ENCODE data around the gene ZXDC.

The ZXDC gene

DNA sequence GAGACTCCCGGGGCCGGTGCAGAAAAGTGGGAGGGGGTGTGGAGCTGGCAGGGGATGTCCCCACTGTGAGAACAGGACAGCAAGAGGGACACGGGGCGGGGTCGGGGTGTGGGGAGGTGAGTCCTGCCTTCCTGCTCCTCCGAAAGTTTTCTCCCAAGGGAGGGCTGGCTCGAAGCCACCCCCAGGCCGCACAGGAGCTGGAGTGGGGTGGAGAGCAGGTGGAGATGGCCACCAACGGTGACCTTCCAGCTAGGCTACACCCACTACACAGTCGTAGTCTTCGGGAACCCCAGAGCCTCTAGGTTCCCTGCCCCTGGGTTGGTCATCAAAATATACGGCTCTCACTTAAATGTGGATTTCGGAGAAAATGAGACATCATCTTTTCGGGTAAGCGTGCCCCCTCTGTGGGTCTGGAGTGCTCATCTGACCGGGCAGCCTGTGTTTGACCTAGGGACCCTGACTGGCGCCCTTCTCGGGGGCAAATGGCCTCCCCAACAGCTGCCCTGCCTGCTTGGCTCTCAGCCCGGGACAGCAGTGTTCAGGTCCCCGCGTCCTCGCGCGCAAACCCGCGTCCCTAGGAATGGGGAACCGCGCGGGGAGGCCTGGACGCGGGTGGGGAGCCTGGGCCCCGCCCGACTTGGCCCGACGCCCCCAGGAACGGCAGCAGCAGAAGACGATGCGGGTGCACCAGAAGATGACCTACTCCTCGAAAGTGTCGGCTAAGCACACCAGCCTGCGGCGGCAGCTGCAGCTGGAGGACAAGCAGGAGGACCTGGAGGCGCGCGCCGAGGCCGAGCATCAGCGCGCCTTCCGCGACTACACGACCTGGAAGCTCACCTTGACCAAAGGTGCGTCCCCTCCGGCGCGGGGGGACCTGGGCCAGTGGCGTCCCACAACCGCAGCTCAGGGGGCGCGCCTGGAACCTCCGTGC lies 59.8 kb downstream of the ZXDC start:
- DNase-seq (ENCODE audit: low read depth in 2 of 2), result no peak

DNA sequence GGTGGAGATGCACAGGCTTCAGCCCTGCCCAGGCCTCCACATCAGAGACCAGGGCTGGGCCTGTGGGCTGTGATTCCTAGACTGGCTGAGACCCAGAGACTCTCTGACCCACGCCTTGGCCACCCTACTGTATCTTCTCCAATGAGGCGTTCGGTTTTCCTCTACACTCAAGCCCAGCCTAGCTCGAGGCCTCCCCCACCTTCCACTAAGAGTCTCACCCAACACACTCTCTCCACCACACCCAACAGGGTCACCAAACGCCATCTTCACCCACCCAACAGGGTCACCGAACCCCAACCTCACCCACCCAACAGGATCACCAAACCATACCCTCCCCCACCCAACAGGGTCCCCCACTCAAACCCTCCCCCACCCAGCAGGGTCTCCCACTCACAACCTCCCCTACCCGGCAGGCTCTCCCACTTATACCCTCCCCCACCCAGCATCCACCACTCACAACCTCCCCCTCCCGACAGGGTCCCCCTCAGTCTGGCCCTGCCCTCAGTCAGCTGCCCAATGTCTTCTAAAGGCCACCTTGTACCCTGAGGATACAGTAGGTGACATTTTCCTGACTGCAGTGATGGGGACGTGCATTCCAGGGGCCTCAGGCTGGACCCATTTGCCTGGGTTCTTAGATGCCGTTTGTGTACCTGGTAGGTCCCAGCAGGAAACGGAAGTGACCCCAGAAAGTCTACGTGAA lies 60.6 kb downstream of the ZXDC start:
- no peak for DNase-seq (ENCODE audit: low read depth in 2 of 2)

DNA sequence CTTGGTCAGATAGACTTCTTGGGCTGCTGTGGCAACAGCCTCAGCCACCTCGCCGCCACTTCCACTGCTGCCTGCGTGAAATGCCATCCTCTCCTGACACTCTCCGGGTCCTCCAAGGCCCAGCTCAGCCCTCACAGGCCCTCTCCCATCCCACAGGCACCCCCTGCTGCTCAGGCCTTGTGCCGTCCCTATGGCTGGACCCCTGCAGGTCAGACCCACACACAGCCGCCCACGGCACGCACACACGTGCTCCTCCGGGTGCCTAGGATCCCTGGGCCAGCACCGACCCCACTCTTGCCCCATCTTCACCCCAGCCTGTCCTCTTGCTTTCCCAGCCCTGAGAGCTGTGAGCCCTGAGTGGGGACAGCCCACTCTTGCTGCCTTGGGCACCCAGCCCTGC lies 61.3 kb downstream of the ZXDC start:
- no peak for DNase-seq (ENCODE audit: low read depth in 2 of 2)

DNA sequence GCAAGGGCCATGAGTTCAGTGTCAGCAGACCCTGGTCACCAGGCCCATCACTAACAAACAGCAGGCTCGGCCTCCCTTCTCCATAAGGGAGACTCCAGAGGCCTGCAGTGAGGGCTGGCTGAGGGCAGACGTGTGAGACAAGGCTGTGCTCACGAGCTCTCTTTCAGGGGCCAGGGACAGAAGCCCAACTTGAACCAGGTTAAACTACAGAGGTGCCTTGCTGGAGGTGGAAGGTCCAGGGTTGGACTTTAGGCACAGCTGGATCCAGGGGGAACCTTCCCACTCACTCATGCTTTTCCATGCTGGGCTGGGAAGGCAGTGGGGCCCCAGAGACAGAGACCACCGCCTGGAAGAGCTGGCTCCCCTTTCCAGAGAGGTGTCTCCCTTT lies 62.0 kb downstream of the ZXDC start:
- no peak for DNase-seq (ENCODE audit: low read depth in 2 of 2)

DNA sequence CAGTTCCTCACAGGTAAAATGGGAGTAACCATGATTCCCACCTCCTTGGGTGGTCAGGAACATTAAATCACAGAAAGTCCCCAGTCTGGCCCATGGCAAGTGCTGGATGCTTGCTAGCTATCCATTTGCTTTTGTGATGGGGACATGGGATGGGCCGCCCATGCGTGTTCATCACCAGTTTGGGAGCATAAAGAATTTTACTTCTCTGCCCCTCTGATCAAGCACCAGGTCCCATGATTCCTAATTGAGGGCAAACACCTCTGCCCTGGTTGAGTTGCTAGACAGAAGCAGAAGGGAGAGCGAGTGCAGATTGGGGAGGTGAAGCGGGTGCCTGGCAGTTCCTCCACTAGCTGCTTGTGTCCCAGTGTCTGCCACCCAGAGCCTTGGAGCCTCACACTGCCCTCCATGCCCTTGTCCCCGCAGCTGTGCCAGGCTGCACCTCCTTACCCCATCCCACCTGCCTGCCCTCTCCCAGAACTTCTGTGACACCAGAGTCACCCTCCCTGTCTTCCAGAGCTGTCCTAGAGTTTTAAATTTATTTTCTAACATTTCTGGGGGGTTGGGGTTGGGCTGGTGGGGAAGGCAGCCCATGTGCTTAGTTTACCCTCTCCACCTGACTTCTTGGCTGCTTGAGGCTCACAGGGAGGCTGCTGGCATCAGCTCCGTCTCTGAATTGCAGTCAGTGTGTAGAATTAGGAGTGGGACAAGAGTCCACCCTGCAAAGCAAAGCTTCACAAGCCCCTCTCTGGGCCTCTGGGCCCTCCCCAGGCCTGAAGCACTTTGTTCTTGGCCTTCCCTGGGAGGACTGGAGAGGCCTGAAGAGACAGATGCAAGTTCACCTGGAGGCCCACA lies 62.6 kb downstream of the ZXDC start:
- DNase-seq (ENCODE audit: low read depth in 2 of 2), result no peak

DNA sequence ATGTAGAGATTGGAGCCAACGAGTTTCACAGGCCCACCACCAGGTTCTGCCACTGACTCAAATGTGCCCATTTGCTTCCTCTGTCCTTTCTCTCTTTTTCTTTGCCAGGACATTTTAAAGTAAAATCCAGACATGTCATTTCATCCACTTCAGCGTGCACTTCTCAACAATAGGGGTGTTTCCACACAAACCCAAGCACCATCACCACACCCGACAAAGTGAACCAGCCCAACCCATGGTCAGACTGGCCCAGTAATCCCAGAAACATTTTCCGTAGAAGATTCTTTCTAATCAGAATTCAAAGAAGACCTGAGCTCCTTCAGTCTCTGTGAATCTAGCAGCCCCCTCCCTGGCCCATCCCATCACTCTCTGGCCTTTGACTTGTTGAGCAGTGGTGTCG lies 67.6 kb downstream of the ZXDC start:
- DNase-seq (ENCODE audit: low read depth in 2 of 2), result no peak

DNA sequence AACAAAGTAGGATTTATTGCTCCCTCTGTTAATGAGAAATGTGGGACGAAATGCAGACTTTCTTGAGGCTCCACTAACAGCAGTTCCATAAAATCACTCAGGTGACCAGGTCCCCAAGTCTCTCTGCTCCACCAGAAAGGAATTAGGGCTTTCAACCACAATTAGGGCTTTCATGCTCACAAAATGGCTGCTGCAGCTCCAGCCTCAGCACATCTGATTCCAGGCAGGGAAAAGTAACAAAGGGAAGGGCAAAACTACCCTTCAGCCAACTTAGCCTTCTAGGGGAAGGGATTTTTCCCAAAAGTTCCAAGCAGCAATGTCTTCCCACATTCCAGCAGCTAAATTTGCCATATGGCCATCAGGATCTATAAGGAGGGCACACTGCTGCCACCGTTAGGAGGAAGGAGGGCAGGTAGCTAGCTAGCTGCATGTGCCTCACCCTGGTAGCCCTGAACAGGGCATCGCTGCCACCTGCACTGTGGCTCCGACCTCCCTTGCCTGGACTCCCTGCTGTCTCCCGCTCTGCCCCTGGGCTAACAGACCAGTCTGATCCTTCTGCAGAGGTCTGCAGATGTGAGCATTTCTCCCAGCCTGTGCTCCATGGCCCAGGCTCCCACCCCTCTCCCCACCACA lies 68.2 kb downstream of the ZXDC start:
- DNase-seq (ENCODE audit: low read depth in 2 of 2), result no peak

DNA sequence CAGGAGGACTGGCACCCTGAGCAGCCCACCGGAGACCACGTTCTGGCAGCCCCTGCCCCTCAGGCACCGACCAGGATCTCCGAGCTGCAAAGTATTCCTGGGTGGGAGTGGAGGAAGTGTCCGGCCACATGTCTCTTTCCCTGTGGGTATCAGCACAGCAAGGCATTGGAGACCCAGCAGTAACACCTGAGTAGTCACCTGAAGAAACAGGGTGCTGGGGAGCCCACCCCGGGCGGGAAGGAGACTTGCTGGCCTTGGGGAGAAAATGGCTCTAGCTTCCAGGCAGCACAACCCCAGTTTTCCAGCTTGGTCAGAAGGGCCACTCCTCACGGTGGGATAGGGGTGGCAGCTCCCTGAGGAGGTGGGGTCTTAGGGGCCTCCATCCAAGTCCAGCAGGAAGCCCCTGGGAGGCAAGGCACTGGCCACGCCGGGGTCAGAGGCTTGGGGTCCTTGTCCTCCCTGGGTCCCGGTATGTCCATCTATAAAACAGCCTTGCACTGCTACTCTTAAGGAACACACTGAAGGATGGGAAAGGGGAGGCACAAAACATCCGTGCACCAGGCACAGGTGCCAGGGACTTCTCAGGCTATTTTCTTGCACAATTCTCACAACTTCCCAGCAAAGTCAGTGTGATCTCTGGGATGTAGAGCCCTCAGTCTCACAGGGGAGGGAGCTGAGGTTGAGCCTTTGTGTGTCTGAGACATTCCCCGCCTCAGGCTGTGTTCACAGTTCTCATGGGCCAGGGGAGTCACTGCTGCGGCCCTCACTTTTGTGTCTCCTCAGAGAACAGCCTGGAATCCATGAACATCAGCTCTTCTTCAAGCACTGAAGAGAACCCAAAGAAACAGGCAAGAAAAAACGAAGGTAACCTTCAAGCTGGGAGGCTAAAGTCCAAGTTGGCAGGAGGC lies 69.0 kb downstream of the ZXDC start:
- DNase-seq (ENCODE audit: low read depth in 2 of 2), result no peak

DNA sequence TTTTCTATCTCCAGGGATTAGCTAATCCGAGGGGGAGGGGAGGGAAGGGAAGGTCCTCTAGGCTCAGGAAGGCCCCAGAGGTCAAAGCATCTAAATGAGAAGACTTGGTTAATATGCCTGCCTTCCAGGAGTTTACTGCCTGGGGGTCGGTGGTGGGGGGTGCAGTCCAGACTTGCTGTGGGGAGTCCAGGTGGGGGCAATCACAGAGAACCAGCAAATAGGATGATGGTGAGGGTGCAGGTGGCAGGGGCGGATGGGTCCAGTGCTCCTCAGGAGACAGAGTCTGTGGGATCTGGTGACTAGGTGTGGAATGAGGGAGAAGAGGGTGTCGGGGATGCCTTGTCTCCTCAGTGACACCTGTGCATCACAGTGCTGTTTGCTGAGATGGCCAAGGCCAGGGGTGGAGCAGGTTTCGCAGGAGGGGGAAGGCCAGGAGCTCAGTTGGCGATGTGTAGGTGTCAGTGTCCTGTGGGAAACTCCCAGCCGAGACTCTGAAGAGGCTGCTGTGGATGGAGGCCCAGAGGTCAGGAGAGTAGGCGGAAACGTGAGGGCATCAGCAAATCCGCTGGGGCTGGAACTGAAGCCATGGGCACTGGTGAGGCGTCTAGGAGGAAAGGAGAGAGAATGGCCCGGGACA lies 72.9 kb downstream of the ZXDC start:
- DNase-seq (ENCODE audit: low read depth in 2 of 2), result no peak

DNA sequence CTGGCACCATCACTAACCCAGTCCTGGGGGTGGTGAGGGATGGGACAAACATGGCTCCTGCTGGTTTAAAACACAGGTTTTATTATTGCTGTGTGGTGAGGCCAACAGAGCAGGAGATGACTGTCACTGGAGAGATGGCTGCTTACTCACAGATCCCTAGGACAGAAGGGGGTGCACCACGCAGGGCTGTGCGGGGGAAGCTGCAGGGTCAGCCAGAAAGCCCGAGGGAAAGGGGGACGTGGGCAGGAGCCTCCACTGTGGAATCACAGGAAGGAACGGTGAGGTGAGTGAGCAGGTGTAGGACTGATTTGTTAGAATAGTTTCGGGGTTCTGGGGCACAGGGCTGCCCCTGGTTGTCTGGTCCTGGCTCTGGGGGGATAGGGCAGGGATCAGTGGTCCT lies 73.5 kb downstream of the ZXDC start:
- no peak for DNase-seq (ENCODE audit: low read depth in 2 of 2)

DNA sequence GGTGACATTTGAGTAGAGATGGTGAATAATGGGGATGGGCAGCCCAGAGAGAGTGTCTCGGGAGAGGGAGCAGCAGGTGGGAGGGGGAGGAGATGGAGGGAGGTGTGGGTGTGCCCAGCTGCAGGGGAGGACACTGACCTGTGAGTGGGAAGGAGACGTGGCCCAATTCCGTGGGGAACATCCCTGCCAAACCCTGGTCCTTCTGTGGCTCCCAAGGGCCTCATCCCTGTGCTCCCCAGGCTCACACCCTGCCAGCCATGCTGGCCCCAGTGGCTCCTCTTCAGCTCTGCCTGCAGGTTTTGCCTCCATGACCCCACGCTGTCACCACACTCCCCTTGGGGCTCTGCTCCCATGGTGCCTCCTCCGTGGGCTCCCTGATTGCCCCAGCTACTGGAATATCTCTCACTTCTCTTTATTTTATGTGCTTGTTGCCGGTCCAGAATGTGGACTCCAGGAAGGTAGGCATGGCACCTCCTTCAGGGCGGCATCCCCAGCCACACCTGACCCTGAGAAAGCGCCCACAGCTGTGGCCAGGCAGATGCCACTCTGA lies 74.0 kb downstream of the ZXDC start:
- DNase-seq (ENCODE audit: low read depth in 2 of 2), result no peak

DNA sequence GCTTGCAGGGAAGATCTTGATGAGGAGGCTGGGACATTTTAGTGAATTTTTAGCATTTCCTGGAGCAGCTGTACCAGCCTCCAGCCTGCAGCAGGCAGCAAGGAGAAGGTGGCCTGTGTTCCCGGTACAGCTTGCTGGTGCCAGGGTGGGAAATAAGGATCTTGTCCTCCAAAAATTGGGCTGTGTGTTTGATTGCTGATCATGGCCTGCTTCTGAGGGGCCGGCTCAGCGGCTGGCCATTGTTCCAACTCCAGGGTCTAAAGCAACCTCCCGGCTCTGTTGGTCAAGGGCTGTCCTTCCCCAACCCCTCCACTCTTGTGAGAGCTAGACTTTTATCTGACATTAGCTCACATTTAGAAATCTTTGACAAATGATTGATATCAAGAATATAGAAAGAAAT lies 75.9 kb downstream of the ZXDC start:
- DNase-seq (ENCODE audit: low read depth in 2 of 2), result no peak

DNA sequence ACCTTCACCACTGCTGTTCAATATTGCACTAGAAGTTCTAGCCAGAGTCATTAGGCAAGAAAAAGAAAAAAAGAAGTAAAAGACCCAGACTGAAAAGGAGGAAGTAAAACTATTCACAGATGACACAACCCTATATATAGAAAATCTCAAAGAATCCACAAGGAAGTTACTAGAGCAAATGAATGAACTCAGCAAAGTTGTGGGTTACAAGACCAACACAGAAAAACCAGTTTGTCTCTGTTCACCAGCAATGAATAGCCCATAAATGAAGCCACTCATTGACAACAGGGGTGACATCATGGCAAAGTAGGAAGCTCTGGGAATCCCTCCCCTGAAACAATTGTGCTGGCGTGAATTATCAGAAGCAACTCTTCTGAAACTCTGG lies 76.3 kb downstream of the ZXDC start:
- no peak for DNase-seq (ENCODE audit: low read depth in 2 of 2)

DNA sequence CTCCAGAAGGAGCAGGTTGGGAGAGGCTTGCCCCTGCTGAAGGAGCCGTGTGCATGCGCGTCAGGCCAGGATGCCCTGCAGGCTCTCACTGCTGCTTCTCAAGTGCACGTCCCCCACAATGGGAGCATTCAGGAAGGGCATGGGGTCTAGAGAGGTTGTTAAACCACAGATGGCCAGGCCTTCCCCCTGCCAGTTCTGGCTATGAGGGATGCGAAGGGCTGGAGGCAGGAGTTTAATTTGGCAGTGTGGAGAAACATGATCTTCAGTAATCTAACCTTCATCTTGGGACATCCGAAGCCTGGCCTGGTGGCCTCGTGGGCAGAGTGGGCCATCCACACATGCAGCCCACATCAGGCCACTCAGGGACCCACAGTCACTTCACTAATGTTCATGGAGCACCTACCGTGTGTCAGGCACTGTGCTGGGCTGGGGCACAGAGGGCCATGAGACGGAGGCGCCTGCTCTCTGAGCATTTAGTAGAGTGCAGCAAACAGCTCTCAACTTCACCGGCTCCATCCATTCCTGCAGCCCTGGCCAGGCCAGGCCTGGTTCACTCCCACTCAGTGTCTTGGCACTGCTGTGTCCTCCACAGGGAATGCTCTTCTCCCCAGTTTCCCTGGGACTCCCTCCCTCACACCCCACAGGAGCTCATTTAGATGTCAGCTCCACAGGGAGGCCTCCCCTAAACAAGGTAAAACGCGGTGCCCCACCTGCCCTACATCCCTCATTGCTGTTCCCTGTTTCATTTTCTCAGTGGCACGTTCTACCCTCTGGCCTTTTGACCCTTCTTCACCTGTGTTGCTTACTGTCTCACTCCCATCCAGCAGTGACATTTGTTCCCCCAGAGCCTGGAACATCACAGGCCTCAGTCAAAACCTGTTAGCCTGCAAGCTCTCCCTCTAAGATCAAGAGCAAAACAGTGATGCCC lies 77.0 kb downstream of the ZXDC start:
- no peak for DNase-seq (ENCODE audit: low read depth in 2 of 2)

DNA sequence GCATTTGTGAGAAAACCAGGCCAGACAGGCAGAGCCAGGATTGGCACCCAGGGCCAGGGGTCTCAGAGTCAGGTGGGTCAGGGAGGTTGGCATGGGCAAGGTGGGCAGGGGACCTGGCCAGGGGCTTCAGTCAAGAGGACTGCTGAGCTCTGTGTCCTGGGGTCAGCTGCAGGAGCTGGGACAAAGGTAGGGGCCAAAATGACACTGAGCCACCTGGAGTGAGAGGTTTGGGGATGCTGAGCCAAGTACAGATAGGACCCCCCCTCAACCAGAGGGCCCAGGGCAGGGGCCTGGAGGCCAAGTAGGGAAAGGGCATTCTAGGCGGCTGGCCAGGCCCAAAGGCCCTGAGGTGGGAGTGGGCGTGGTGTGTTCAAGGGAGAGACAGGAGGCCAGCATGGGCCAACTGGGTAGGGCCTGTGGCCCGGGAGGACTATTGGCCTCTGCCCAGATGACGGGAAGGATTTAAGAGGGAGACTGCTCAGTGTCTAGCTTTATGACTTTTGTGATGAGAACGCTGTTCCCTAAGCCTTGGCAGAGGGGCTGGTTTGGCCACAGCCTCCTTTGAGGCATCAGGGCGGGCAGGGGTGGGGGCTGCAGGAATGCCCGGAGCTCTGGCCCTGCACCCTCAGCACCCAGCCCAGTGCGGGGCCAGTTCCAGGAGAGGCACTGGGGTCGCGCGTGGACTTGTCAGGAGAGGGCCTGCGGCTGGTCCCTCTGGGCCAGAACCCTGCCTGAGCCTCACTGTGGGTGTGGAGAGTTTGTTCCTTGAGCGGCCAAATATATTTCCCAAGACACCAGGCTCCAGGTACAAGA lies 77.9 kb downstream of the ZXDC start:
- DNase-seq (ENCODE audit: low read depth in 2 of 2), result no peak

DNA sequence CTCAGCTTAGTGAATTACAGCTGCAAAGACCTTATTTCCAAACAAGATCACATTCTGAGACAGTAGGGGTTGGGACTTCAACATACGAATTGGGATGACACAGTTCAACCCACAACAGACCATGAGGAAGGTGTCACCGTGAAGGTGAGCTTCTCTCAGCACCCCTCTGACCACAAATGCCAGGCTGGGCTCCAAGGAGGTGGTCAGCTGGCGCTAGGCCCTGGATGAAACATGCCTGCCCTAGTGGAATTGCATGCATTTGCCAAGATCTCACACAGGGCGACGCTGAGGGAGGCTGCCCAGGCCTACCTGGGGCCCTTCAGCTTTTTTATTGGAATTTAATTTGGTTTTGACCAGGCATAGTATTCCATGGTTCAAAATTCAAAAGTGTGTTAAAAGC lies 79.2 kb downstream of the ZXDC start:
- DNase-seq (ENCODE audit: low read depth in 2 of 2), result no peak

DNA sequence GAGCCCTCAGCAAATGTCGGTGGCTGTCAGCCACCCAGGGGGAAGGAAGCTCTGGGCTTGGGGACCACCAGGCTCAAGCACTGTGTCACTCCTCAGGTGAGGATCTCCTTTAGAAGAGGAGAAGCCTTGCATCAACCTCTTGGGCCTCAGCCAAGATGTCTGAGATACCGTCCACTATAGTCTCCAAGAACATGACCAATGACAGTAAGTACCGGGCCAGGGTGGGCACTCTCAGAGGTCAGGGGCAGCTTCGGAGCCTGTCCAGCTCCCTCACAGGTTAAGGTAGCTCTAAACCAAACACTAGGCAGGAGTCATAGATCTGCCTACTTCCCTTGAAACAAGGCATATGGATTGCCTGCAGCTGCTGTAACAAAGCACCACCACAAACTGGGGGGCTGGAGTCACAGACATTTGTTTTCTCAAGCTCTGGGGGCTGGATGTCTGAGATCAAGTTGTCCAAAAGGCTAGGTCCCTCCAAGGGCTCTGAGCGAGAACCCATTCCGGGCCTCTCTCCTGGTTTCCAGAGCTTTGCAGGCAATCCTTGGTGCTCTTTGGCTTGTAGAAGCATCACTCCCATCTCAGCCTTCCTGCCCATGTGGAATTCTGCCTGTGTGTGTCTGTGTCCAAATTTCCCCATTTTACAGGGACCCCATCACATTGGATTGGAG lies 79.7 kb downstream of the ZXDC start:
- DNase-seq (ENCODE audit: low read depth in 2 of 2), result no peak

DNA sequence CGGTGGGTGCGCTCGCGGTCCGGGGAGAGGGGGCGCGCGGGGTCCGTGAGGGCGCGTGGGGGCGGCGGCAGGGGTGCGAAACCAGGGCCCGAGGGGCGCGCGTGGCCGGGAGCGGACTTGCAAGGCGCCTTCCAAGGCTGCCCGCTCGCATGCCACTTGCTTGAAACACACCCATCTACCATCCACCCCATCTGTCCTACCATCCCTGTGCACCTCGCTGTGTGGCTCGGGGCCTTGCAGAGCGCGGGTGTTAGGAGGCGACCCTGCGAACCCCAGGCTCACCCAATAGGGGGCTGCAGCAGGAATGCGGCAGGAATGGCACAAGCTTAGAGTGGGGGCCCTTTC lies 80.7 kb downstream of the ZXDC start:
- DNase-seq (ENCODE audit: low read depth in 2 of 2), result no peak
